WTC11 (cell line): Measurements from ENCODE around the gene PLCE1. TPM values are rescaled to one million over a fixed set of nuclear protein-coding genes. Genes with fewer than 3 reads are reported as not detected.

Experiments
- ATAC-seq: fragments of 200-7000 bp; cut with Tn5 transposase; 2 replicates; pipeline ENCODE4 v1.10.0; 2021; ENCODE audit warnings: mild to moderate bottlenecking, moderate library complexity
- CTCF ChIA-PET: fragments of 300-600 bp; sonication (Branson Sonifier 250); formaldehyde crosslinking; loops from one replicate; lab custom pipeline; 2021; ENCODE audit warnings: antibody characterized with exemption; lab: Charles Lee
- POLR2A ChIA-PET: fragments of 350-600 bp; sonication (Branson Sonifier 250); formaldehyde crosslinking; loops from one replicate; lab custom pipeline; 2021; ENCODE audit warnings: antibody characterized with exemption; lab: Charles Lee
- DNase-seq: peaks from one replicate; pipeline ENCODE4 v3.0.0; 2021; ENCODE audit warnings: low spot score
- H3K27ac Mint-ChIP-seq: 2 replicates; pipeline ENCODE4 v1.8.0; 2021; ENCODE audit warnings: mixed read lengths
- H3K27me3 Mint-ChIP-seq: 2 replicates; pipeline ENCODE4 v1.8.0; 2021; ENCODE audit warnings: low read depth, mild to moderate bottlenecking, moderate library complexity, mixed read lengths
- H3K36me3 Mint-ChIP-seq: 2 replicates; pipeline ENCODE4 v1.8.0; 2021; ENCODE audit warnings: mixed read lengths
- H3K4me1 Mint-ChIP-seq: 2 replicates; pipeline ENCODE4 v1.8.0; 2022; ENCODE audit warnings: mixed read lengths
- H3K4me3 Mint-ChIP-seq: 2 replicates; pipeline ENCODE4 v1.8.0; 2021; ENCODE audit warnings: mild to moderate bottlenecking, moderate library complexity, mixed read lengths
- H3K9me3 Mint-ChIP-seq: 2 replicates; pipeline ENCODE4 v1.8.0; 2021; ENCODE audit warnings: mixed read lengths
- ATF1 ChIP-seq: sonication (generic); formaldehyde crosslinking; IDR thresholded peaks from 2 replicates; pipeline ENCODE4 v1.8.1; 2023; ENCODE audit warnings: mild to moderate bottlenecking, moderate library complexity, missing genetic modification reagents
- ATF2 ChIP-seq: sonication (generic); formaldehyde crosslinking; IDR thresholded peaks from 2 replicates; pipeline ENCODE4 v1.8.1; 2022; ENCODE audit warnings: low read depth, missing genetic modification reagents, borderline replicate concordance
- ATF6 ChIP-seq: sonication (generic); formaldehyde crosslinking; IDR thresholded peaks from 2 replicates; pipeline ENCODE4 v1.8.1; 2023; ENCODE audit warnings: mild to moderate bottlenecking, missing genetic modification reagents
- CREB1 ChIP-seq: sonication (generic); formaldehyde crosslinking; IDR thresholded peaks from 2 replicates; pipeline ENCODE4 v1.8.0; 2023; ENCODE audit warnings: mild to moderate bottlenecking, missing genetic modification reagents
- FOXP1 ChIP-seq: sonication (generic); formaldehyde crosslinking; IDR thresholded peaks from 2 replicates; pipeline ENCODE4 v1.8.0; 2022; ENCODE audit warnings: missing genetic modification reagents, mild to moderate bottlenecking, moderate library complexity, borderline replicate concordance
- GRHL2 ChIP-seq: fragments of 250-450 bp; sonication (Bioruptor Pico); IDR thresholded peaks from 2 replicates; pipeline ENCODE4 v1.8.0; 2022; ENCODE audit warnings: mild to moderate bottlenecking, moderate library complexity; ENCODE audit not compliant: insufficient replicate concordance, severe bottlenecking
- HMGXB4 ChIP-seq: sonication (generic); formaldehyde crosslinking; IDR thresholded peaks from 2 replicates; pipeline ENCODE4 v1.8.1; 2023; ENCODE audit warnings: mild to moderate bottlenecking, moderate library complexity, missing genetic modification reagents
- KAT7 ChIP-seq: sonication (generic); formaldehyde crosslinking; IDR thresholded peaks from 2 replicates; pipeline ENCODE4 v1.8.1; 2023; ENCODE audit warnings: missing genetic modification reagents, mild to moderate bottlenecking, borderline replicate concordance
- MLX ChIP-seq: sonication (generic); formaldehyde crosslinking; IDR thresholded peaks from 2 replicates; pipeline ENCODE4 v1.8.1; 2023; ENCODE audit warnings: mild to moderate bottlenecking, missing genetic modification reagents, moderate library complexity
- MYBL2 ChIP-seq: sonication (generic); formaldehyde crosslinking; IDR thresholded peaks from 2 replicates; pipeline ENCODE4 v1.8.1; 2023; ENCODE audit warnings: mild to moderate bottlenecking, moderate library complexity, missing genetic modification reagents
- STAT6 ChIP-seq: sonication (generic); formaldehyde crosslinking; conservative IDR thresholded peaks from 2 replicates; pipeline ENCODE4 v1.8.1; 2023; ENCODE audit warnings: mild to moderate bottlenecking, low read depth, missing genetic modification reagents, moderate library complexity
- TCF7 ChIP-seq: sonication (generic); formaldehyde crosslinking; IDR thresholded peaks from 2 replicates; pipeline ENCODE4 v1.8.0; 2022; ENCODE audit warnings: mild to moderate bottlenecking, low read depth, missing genetic modification reagents, moderate library complexity
- ZNF121 ChIP-seq: sonication (generic); formaldehyde crosslinking; IDR thresholded peaks from 2 replicates; pipeline ENCODE4 v1.8.0; 2023; ENCODE audit warnings: missing genetic modification reagents
- ZNF317 ChIP-seq: sonication (generic); formaldehyde crosslinking; IDR thresholded peaks from 2 replicates; pipeline ENCODE4 v1.8.1; 2023; ENCODE audit warnings: low read depth, mild to moderate bottlenecking, moderate library complexity, missing genetic modification reagents, borderline replicate concordance
- ZNF396 ChIP-seq: fragments of 250-450 bp; sonication (Bioruptor Pico); IDR thresholded peaks from 2 replicates; pipeline ENCODE4 v1.8.0; 2021; ENCODE audit warnings: mild to moderate bottlenecking, moderate library complexity, borderline replicate concordance
- ZNF423 ChIP-seq: fragments of 250-450 bp; sonication (Bioruptor Pico); IDR thresholded peaks from 2 replicates; pipeline ENCODE4 v2.1.2; 2022; ENCODE audit warnings: mild to moderate bottlenecking, moderate library complexity
- ZNF671 ChIP-seq: fragments of 250-450 bp; sonication (Bioruptor Pico); IDR thresholded peaks from 2 replicates; pipeline ENCODE4 v1.8.0; 2021; ENCODE audit warnings: mild to moderate bottlenecking
- total RNA-seq: library from RNA; stranded (reverse); gene quantifications from 3 replicates; pipeline ENCODE4 v1.2.3, GENCODE V29; 2021
- TF ChIP-seq, protein P1 (sequence below): sonication (generic); formaldehyde crosslinking; IDR thresholded peaks from 2 replicates; pipeline ENCODE4 v1.8.0; 2023; ENCODE audit warnings: missing genetic modification reagents
- TF ChIP-seq, protein P2 (sequence below): sonication (generic); formaldehyde crosslinking; IDR thresholded peaks from 2 replicates; pipeline ENCODE4 v1.8.0; 2023; ENCODE audit warnings: missing genetic modification reagents, mild to moderate bottlenecking, borderline replicate concordance

PLCE1 gene
- total RNA-seq, 1 experiment from 2014 or later = 0.11 TPM

DNA sequence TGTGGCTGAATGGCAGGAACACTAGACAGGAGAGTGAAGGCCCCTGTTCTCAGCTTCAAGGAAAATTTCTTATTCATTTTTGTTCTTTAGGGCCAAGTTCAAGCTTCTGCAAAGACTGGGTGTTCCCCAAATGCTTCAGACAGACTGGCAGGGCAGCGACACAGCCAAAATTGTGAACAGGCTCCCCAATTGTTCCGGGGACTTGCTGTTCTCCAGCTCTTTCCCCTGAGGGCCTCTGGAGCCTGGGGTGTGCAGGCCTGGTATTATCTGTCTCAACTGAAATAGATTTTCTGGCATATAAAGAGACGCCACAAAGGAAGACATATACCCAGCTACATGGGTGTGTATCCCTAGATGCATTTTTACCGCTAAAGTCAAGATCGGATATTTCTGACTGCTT lies 30.3 kb upstream of the PLCE1 start (continued):
- TF ChIP-seq STAT6 (CRISPR knock-in tag) (no peak), ATF2 (CRISPR knock-in tag) (no peak), GRHL2 (CRISPR knock-in tag) (no peak), HMGXB4 (CRISPR knock-in tag) (no peak), TCF7 (CRISPR knock-in tag) (no peak), FOXP1 (CRISPR knock-in tag) (no peak), ATF1 (CRISPR knock-in tag) (no peak), ATF6 (CRISPR knock-in tag) (no peak), ZNF121 (CRISPR knock-in tag) (no peak), ZNF396 (CRISPR knock-in tag) (no peak)
- TF ChIP-seq, protein P1, sequence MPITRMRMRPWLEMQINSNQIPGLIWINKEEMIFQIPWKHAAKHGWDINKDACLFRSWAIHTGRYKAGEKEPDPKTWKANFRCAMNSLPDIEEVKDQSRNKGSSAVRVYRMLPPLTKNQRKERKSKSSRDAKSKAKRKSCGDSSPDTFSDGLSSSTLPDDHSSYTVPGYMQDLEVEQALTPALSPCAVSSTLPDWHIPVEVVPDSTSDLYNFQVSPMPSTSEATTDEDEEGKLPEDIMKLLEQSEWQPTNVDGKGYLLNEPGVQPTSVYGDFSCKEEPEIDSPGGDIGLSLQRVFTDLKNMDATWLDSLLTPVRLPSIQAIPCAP (CRISPR knock-in tag) = no peak

DNA sequence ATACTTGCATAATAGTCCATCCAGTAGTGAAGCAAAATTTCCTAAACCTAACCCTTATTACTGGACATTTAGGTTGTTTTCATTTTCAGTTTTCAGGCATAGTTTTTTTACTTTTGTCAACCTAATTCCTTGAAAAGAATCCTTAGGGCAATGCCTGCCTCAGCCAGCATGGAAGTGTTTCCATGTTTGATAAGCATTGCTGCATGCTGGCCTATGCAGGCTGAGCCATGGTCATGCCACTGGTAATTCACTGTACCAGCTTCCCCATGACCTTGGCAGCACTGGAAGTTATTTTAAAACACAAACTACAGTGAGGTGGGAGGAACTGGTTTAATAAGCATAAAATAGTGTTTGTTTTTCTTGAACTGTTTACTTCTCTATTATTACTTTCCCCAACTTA lies 27.8 kb upstream of the PLCE1 start:
- no peak overlapping the region for H3K27ac Mint-ChIP-seq
- H3K27me3 Mint-ChIP-seq = no peaks in the 10 kb centered on the region
- H3K9me3 Mint-ChIP-seq = peaks cover 8% of the 10 kb centered on the region
- no peak for ATAC-seq
- no peaks in the 10 kb centered on the region for H3K4me1 Mint-ChIP-seq
- POLR2A ChIA-PET = no interaction called here
- peaks cover 7% of the 10 kb centered on the region for H3K36me3 Mint-ChIP-seq
- CTCF ChIA-PET = interaction anchor here (0.6 kb wide), 1 partner anchor 188 kb away, joined by 3 read pairs; no protein-coding TSS in a partner anchor
- no peak overlapping the region for H3K4me3 Mint-ChIP-seq
- no peak for TF ChIP-seq MYBL2
- TF ChIP-seq HMGXB4 (CRISPR knock-in tag) = no peak
- no peak for TF ChIP-seq ZNF671 (CRISPR knock-in tag)
- TF ChIP-seq CREB1 = no peak
- TF ChIP-seq ATF1 (CRISPR knock-in tag) = no peak
- TF ChIP-seq KAT7 (CRISPR knock-in tag) = no peak
- TF ChIP-seq MLX (CRISPR knock-in tag) = no peak
- no peak for TF ChIP-seq ZNF423 (CRISPR knock-in tag)
- no peak for TF ChIP-seq ZNF317 (CRISPR knock-in tag)
- TF ChIP-seq, protein P2, sequence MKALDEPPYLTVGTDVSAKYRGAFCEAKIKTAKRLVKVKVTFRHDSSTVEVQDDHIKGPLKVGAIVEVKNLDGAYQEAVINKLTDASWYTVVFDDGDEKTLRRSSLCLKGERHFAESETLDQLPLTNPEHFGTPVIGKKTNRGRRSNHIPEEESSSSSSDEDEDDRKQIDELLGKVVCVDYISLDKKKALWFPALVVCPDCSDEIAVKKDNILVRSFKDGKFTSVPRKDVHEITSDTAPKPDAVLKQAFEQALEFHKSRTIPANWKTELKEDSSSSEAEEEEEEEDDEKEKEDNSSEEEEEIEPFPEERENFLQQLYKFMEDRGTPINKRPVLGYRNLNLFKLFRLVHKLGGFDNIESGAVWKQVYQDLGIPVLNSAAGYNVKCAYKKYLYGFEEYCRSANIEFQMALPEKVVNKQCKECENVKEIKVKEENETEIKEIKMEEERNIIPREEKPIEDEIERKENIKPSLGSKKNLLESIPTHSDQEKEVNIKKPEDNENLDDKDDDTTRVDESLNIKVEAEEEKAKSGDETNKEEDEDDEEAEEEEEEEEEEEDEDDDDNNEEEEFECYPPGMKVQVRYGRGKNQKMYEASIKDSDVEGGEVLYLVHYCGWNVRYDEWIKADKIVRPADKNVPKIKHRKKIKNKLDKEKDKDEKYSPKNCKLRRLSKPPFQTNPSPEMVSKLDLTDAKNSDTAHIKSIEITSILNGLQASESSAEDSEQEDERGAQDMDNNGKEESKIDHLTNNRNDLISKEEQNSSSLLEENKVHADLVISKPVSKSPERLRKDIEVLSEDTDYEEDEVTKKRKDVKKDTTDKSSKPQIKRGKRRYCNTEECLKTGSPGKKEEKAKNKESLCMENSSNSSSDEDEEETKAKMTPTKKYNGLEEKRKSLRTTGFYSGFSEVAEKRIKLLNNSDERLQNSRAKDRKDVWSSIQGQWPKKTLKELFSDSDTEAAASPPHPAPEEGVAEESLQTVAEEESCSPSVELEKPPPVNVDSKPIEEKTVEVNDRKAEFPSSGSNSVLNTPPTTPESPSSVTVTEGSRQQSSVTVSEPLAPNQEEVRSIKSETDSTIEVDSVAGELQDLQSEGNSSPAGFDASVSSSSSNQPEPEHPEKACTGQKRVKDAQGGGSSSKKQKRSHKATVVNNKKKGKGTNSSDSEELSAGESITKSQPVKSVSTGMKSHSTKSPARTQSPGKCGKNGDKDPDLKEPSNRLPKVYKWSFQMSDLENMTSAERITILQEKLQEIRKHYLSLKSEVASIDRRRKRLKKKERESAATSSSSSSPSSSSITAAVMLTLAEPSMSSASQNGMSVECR (CRISPR knock-in tag) = no peak
- DNase-seq = no peak
